ENCODE results near the gene NTF3.

NTF3 gene

GRCh38 chr12:5518584-5519365 is 86.9 kb downstream of the NTF3 start:
- TF ChIP-seq CTCF (IDR thresholded peaks at IDR 0.05; ENCODE audit: insufficient read depth, low read depth, low read length, missing control alignments): no peak
- H3K4me3 ChIP-seq (ENCODE audit: low read depth, low read length): no peak overlapping the region
- DNase-seq (ENCODE audit: low read depth): no peak

- H3K4me3 ChIP-seq (ENCODE audit: low read depth, low read length): no peak overlapping the region
- TF ChIP-seq CTCF (IDR thresholded peaks at IDR 0.05; ENCODE audit: insufficient read depth, low read depth, low read length, missing control alignments): no peak
- no peak for DNase-seq (ENCODE audit: low read depth)
These were observed 88.1 kb downstream of the NTF3 start for GRCh38 chr12:5520037-5520436.

- DNase-seq (ENCODE audit: low read depth): no peak
- no peak for TF ChIP-seq CTCF (IDR thresholded peaks at IDR 0.05; ENCODE audit: insufficient read depth, low read depth, low read length, missing control alignments)
These were observed 88.9 kb downstream of the NTF3 start for GRCh38 chr12:5520831-5521230.

GRCh38 chr12:5521456-5522325 is 89.8 kb downstream of the NTF3 start:
- no peak for DNase-seq (ENCODE audit: low read depth)
- no peak overlapping the region for H3K4me3 ChIP-seq (ENCODE audit: low read depth, low read length)
- TF ChIP-seq CTCF (IDR thresholded peaks at IDR 0.05; ENCODE audit: insufficient read depth, low read depth, low read length, missing control alignments): no peak

More at GRCh38 chr12:5520831-5521230, 88.9 kb downstream of the NTF3 start:
- no peak overlapping the region for H3K4me3 ChIP-seq (ENCODE audit: low read depth, low read length)

GRCh38 chr12:5522432-5523335 is 90.8 kb downstream of the NTF3 start:
- DNase-seq (ENCODE audit: low read depth): no peak
- TF ChIP-seq CTCF (IDR thresholded peaks at IDR 0.05; ENCODE audit: insufficient read depth, low read depth, low read length, missing control alignments): no peak

GRCh38 chr12:5523396-5524115 is 91.6 kb downstream of the NTF3 start:
- DNase-seq (ENCODE audit: low read depth): no peak
- TF ChIP-seq CTCF (IDR thresholded peaks at IDR 0.05; ENCODE audit: insufficient read depth, low read depth, low read length, missing control alignments): no peak

More at GRCh38 chr12:5522432-5523335, 90.8 kb downstream of the NTF3 start:
- H3K4me3 ChIP-seq (ENCODE audit: low read depth, low read length): no peak overlapping the region

More at GRCh38 chr12:5523396-5524115, 91.6 kb downstream of the NTF3 start:
- no peak overlapping the region for H3K4me3 ChIP-seq (ENCODE audit: low read depth, low read length)

Data from GM12865 (cell line).